ENCODE results near the gene POU4F3. TPM values are rescaled to one million over a fixed set of nuclear protein-coding genes. Genes with fewer than 3 reads are reported as not detected.

The POU4F3 gene
- total and polyA plus RNA-seq, 2 donors from 2014 or later, result 0.13 TPM; not detected in 1

DNA sequence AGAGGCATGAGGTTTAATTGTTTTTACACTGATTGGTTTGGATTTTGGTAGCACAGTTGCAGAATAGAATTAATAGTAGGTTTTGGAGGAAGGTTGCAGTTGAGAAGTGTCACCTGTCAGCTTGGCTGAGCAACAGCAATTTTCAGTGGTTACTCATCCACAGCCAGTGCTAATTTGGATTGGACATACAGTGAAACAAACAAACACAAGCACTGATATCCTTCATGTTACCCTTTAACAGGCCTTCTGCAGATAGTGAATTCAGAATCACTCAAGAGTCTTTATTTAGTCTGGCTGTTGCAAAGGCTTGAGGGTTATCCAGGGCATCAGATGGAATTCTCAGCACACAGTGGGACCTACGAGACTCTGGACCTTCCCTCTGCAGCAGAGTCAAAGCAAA is 31.8 kb upstream of the POU4F3 start:
- Histone ChIP-seq H3K27ac (ENCODE audit: low read depth in 2 of 2, low read length in 2 of 2) (no peak overlapping the region), H3K27me3 (ENCODE audit: control insufficient read depth, insufficient read depth, low read length) (no peaks in the 10 kb centered on the region), H3K9me3 (ENCODE audit: control insufficient read depth in 2 of 3, insufficient read depth in 1 of 3, low read length in 3 of 3) (no peaks in the 10 kb centered on the region), H3K4me3 (ENCODE audit: low read length in 3 of 3) (no peak overlapping the region), H3K4me1 (ENCODE audit: control insufficient read depth in 2 of 3, insufficient read depth in 2 of 3, low read depth in 1 of 3, low read length in 3 of 3) (no peaks in the 10 kb centered on the region), H3K9ac (ENCODE audit: low read length in 3 of 3) (no peak overlapping the region), H3K36me3 (ENCODE audit: control insufficient read depth in 2 of 3, insufficient read depth in 3 of 3, low read length in 3 of 3) (no peaks in the 10 kb centered on the region)
- FAIRE-seq (no peak), DNase-seq (no peak)
- intact Hi-C loops (cut with DNase I), result no loop called here
- TF ChIP-seq, protein P1, sequence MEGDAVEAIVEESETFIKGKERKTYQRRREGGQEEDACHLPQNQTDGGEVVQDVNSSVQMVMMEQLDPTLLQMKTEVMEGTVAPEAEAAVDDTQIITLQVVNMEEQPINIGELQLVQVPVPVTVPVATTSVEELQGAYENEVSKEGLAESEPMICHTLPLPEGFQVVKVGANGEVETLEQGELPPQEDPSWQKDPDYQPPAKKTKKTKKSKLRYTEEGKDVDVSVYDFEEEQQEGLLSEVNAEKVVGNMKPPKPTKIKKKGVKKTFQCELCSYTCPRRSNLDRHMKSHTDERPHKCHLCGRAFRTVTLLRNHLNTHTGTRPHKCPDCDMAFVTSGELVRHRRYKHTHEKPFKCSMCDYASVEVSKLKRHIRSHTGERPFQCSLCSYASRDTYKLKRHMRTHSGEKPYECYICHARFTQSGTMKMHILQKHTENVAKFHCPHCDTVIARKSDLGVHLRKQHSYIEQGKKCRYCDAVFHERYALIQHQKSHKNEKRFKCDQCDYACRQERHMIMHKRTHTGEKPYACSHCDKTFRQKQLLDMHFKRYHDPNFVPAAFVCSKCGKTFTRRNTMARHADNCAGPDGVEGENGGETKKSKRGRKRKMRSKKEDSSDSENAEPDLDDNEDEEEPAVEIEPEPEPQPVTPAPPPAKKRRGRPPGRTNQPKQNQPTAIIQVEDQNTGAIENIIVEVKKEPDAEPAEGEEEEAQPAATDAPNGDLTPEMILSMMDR (IDR thresholded peaks at IDR 0.05; ENCODE audit: borderline replicate concordance, extremely low read depth, insufficient read depth), result no peak

DNA sequence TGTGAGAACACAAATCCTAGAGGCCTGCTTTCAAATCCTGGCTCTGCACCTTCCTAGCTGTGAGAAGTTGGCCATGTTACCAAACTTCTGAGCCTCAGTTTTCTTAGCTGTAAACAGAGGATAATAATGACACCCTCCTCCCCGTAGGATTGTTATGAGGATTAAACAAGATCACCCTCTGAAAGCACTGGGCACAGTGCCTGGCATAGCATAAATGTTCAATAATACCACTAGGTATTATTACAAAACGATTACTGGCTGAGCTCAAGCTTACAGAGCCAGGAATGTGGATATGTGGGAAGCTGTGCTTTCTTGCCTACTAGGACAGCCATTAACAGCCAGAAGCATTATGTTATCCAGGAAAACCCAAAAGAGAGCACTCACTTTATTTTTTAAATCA is 30.8 kb upstream of the POU4F3 start:
- no peak overlapping the region for H3K9ac ChIP-seq (ENCODE audit: low read length in 3 of 3)
- no peaks in the 10 kb centered on the region for H3K36me3 ChIP-seq (ENCODE audit: control insufficient read depth in 2 of 3, insufficient read depth in 3 of 3, low read length in 3 of 3)
- no peak overlapping the region for H3K4me3 ChIP-seq (ENCODE audit: low read length in 3 of 3)
- intact Hi-C loops (cut with DNase I), result no loop called here
- no peak overlapping the region for H3K27ac ChIP-seq (ENCODE audit: low read depth in 2 of 2, low read length in 2 of 2)
- no peaks in the 10 kb centered on the region for H3K27me3 ChIP-seq (ENCODE audit: control insufficient read depth, insufficient read depth, low read length)
- H3K4me1 ChIP-seq (ENCODE audit: control insufficient read depth in 2 of 3, insufficient read depth in 2 of 3, low read depth in 1 of 3, low read length in 3 of 3), result no peaks in the 10 kb centered on the region
- FAIRE-seq (no peak), DNase-seq (no peak)
- TF ChIP-seq, protein P1 (IDR thresholded peaks at IDR 0.05; ENCODE audit: borderline replicate concordance, extremely low read depth, insufficient read depth), result no peak
- H3K9me3 ChIP-seq (ENCODE audit: control insufficient read depth in 2 of 3, insufficient read depth in 1 of 3, low read length in 3 of 3), result no peaks in the 10 kb centered on the region

DNA sequence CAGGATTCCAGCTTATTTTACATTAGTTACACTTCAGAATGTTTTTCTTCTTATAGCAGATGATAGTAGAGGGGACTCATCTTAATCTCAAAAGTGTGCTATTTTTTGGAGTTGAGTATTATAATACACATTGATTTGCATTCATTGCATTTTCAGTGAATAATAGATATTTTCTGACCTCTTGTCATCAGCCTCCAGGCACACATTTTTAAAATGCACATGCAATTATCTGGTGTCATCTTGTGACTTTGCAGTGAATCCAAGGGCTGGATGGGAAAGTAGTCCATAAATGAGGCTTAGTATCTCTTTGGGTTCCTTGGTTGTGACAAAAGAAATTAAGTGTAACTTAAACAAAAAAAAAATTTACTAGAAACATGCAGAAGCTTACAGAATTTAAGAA is 28.1 kb upstream of the POU4F3 start:
- no peak overlapping the region for H3K4me3 ChIP-seq (ENCODE audit: low read length in 3 of 3)
- no peak overlapping the region for H3K27ac ChIP-seq (ENCODE audit: low read depth in 2 of 2, low read length in 2 of 2)
- TF ChIP-seq, protein P1 (IDR thresholded peaks at IDR 0.05; ENCODE audit: borderline replicate concordance, extremely low read depth, insufficient read depth), result no peak
- H3K9ac ChIP-seq (ENCODE audit: low read length in 3 of 3), result no peak overlapping the region
- intact Hi-C loops (cut with DNase I), result no loop called here
- FAIRE-seq (no peak), DNase-seq (no peak)
- no peaks in the 10 kb centered on the region for H3K4me1 ChIP-seq (ENCODE audit: control insufficient read depth in 2 of 3, insufficient read depth in 2 of 3, low read depth in 1 of 3, low read length in 3 of 3)
- H3K9me3 ChIP-seq (ENCODE audit: control insufficient read depth in 2 of 3, insufficient read depth in 1 of 3, low read length in 3 of 3), result no peaks in the 10 kb centered on the region
- H3K27me3 ChIP-seq (ENCODE audit: control insufficient read depth, insufficient read depth, low read length), result no peaks in the 10 kb centered on the region
- H3K36me3 ChIP-seq (ENCODE audit: control insufficient read depth in 2 of 3, insufficient read depth in 3 of 3, low read length in 3 of 3), result no peaks in the 10 kb centered on the region

- Histone ChIP-seq H3K27me3 (ENCODE audit: control insufficient read depth, insufficient read depth, low read length) (no peaks in the 10 kb centered on the region), H3K9ac (ENCODE audit: low read length in 3 of 3) (no peak overlapping the region), H3K9me3 (ENCODE audit: control insufficient read depth in 2 of 3, insufficient read depth in 1 of 3, low read length in 3 of 3) (no peaks in the 10 kb centered on the region), H3K4me1 (ENCODE audit: control insufficient read depth in 2 of 3, insufficient read depth in 2 of 3, low read depth in 1 of 3, low read length in 3 of 3) (no peaks in the 10 kb centered on the region), H3K4me3 (ENCODE audit: low read length in 3 of 3) (no peak overlapping the region), H3K36me3 (ENCODE audit: control insufficient read depth in 2 of 3, insufficient read depth in 3 of 3, low read length in 3 of 3) (no peaks in the 10 kb centered on the region), H3K27ac (ENCODE audit: low read depth in 2 of 2, low read length in 2 of 2) (no peak overlapping the region)
- FAIRE-seq (no peak), DNase-seq (no peak)
- intact Hi-C loops (cut with DNase I), result no loop called here
- TF ChIP-seq, protein P1 (IDR thresholded peaks at IDR 0.05; ENCODE audit: borderline replicate concordance, extremely low read depth, insufficient read depth), result no peak
Observed at GRCh38 chr5:146311278-146311677, 27.4 kb upstream of the POU4F3 start.

Data from kidney (tissue), 14 donors.